OCI-LY1 (cell line): ENCODE data around the gene RFC2.

Experiments used
- CTCF ChIP-seq: fragments of 200-600 bp; sonication (generic), shearing (Covaris generic); IDR thresholded peaks from 2 replicates; pipeline ENCODE4 v1.5.1; 2017; ENCODE audit warnings: mild to moderate bottlenecking, antibody characterized with exemption, low read length, moderate library complexity, mixed read lengths
- EZH2 ChIP-seq: fragments of 200-600 bp; sonication (generic), shearing (Covaris generic); IDR thresholded peaks from 2 replicates; pipeline ENCODE4 v1.8.0; 2017; ENCODE audit warnings: borderline replicate concordance, mixed run types, mild to moderate bottlenecking, antibody characterized with exemption, low read length, moderate library complexity, mixed read lengths

DNA sequence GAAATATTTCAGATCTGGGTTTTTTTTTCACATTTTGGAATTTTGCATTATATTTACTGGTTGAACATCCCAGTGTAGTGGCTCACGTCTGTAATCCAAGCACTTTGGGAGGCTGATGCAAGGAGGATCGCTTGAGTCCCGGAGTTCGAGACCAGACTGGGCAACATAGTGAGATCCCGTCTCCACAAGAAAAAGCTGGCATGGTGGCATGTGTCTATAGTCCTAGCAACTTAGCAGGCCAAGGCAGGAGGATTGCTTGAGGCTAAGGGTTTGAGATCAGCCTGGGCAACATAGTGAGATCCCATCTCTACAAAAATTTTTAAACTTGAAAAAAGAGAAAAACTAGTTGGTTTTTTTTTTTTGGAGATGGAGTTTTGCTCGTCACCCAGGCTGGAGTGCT lies 6.0 kb downstream of the RFC2 start:
- TF ChIP-seq CTCF (no peak), EZH2 (no peak)
